H1 (cell line): ENCODE results near the gene ASPRV1. TPM values are rescaled to one million over a fixed set of nuclear protein-coding genes. Genes with fewer than 3 reads are reported as not detected.

Source experiments
- CTCF ChIA-PET: fragments of 300-600 bp; sonication (Branson Sonifier 250); formaldehyde crosslinking; loops from one replicate; lab custom pipeline; 2021; ENCODE audit not compliant: partially characterized antibody; lab: Charles Lee
- POLR2A ChIA-PET: fragments of 300-600 bp; sonication (Branson Sonifier 250); formaldehyde crosslinking; loops from one replicate; lab custom pipeline; 2021; ENCODE audit warnings: inconsistent platforms; ENCODE audit not compliant: partially characterized antibody; lab: Charles Lee
- DNase-seq, 2 experiments: peaks; one replicate each; pipeline versions ENCODE4 v3.0.0 to v3.0.0-alpha.2; 2010 to 2022; ENCODE audit warnings: low spot score in 2 of 2, low read depth in 1 of 2, mixed read lengths in 1 of 2
- FAIRE-seq: peaks from 2 replicates; lab custom pipeline; 2011; peaks lifted over from hg19 to GRCh38; lab: Jason Lieb, UNC
- H2AFZ ChIP-seq: 2 replicates; pipeline ENCODE4 v1.8.1; 2012; ENCODE audit warnings: low read length, inconsistent platforms
- H2AK5ac ChIP-seq: 2 replicates; pipeline ENCODE4 v1.6.1; 2013; ENCODE audit warnings: low read depth, low read length
- H2BK120ac ChIP-seq: replicated peaks from 2 replicates; pipeline ENCODE3; 2013; ENCODE audit warnings: low read depth, low read length, inconsistent platforms
- H2BK12ac ChIP-seq: 2 replicates; pipeline ENCODE4 v1.6.1; 2013; ENCODE audit warnings: low read depth, low read length
- H2BK15ac ChIP-seq: 2 replicates; pipeline ENCODE4 v1.6.1; 2013; ENCODE audit warnings: low read length
- H2BK20ac ChIP-seq: 2 replicates; pipeline ENCODE4 v1.6.1; 2013; ENCODE audit warnings: low read length
- H2BK5ac ChIP-seq: 2 replicates; pipeline ENCODE4 v1.6.1; 2013; ENCODE audit warnings: low read depth, low read length
- H3K14ac ChIP-seq: 2 replicates; pipeline ENCODE4 v1.6.1; 2013; ENCODE audit warnings: inconsistent platforms; ENCODE audit not compliant: insufficient read length
- H3K18ac ChIP-seq: 2 replicates; pipeline ENCODE4 v1.6.1; 2013; ENCODE audit warnings: low read length; ENCODE audit errors: extremely low read depth
- H3K23ac ChIP-seq: 2 replicates; pipeline ENCODE4 v1.6.1; 2013; ENCODE audit warnings: inconsistent platforms; ENCODE audit not compliant: insufficient read length
- H3K23me2 ChIP-seq: 2 replicates; pipeline ENCODE4 v1.6.1; 2013; ENCODE audit warnings: low read depth, low read length
- H3K27ac ChIP-seq: 2 replicates; pipeline ENCODE4 v1.6.1; 2011; ENCODE audit warnings: low read depth, low read length, inconsistent platforms
- H3K27me3 ChIP-seq, 4 experiments: replicated peaks in 1 of 4; 1 replicate in 1 of 4; 2 replicates in 3 of 4; pipeline versions ENCODE4 v1.6.1 to v1.8.1; 2011 to 2013; ENCODE audit warnings: low read length in 3 of 4, mild to moderate bottlenecking in 3 of 4, inconsistent platforms in 2 of 4, mixed read lengths in 2 of 4, moderate library complexity in 1 of 4; ENCODE audit not compliant: control insufficient read depth in 3 of 4, insufficient read depth in 3 of 4; ENCODE audit errors: extremely low read depth in 1 of 4
- H3K36me3 ChIP-seq, 4 experiments: 2 replicates each; pipeline versions ENCODE4 v1.6.1 to v1.8.1; 2011 to 2013; ENCODE audit warnings: mild to moderate bottlenecking in 4 of 4, low read length in 3 of 4, moderate library complexity in 2 of 4, control low read depth in 1 of 4, inconsistent platforms in 1 of 4; ENCODE audit not compliant: insufficient read depth in 4 of 4, control insufficient read depth in 2 of 4
- H3K4ac ChIP-seq: replicated peaks from 2 replicates; pipeline ENCODE3; 2013; ENCODE audit warnings: low read length, low read depth, mixed read lengths, inconsistent platforms; ENCODE audit not compliant: insufficient read length
- H3K4me1 ChIP-seq, 4 experiments: replicated peaks in 1 of 4; 1 replicate in 1 of 4; 2 replicates in 3 of 4; pipeline versions ENCODE4 v1.6.1 to v1.8.1; 2011 to 2013; ENCODE audit warnings: low read length in 3 of 4, inconsistent platforms in 2 of 4, mixed read lengths in 1 of 4; ENCODE audit not compliant: insufficient read depth in 4 of 4, control insufficient read depth in 3 of 4
- H3K4me2 ChIP-seq, 2 experiments: 2 replicates each; pipeline versions ENCODE4 v1.6.1 to v1.8.1; 2011 to 2013; ENCODE audit warnings: low read depth in 2 of 2, low read length in 2 of 2, control low read depth in 1 of 2, inconsistent platforms in 1 of 2, mild to moderate bottlenecking in 1 of 2; ENCODE audit not compliant: insufficient read depth in 1 of 2
- H3K4me3 ChIP-seq, 4 experiments: fragments of 200-600, 300-600 bp in 1 of 4; sonication (generic), shearing (Covaris generic), sonication (Bioruptor Twin) in 1 of 4; 2 replicates each; pipeline versions ENCODE4 v1.5.1 to v1.8.1; 2011 to 2016; ENCODE audit warnings: low read length in 4 of 4, low read depth in 3 of 4, control low read depth in 2 of 4, inconsistent platforms in 2 of 4, mild to moderate bottlenecking in 2 of 4, mixed read lengths in 1 of 4, moderate library complexity in 1 of 4; ENCODE audit not compliant: insufficient read depth in 2 of 4; ENCODE audit errors: extremely low read depth in 1 of 4
- H3K56ac ChIP-seq: replicated peaks from 2 replicates; pipeline ENCODE3; 2013; ENCODE audit warnings: low read depth, mild to moderate bottlenecking, mixed read lengths, low read length, inconsistent platforms; ENCODE audit not compliant: insufficient read length
- H3K79me1 ChIP-seq: 2 replicates; pipeline ENCODE4 v1.6.1; 2013; ENCODE audit warnings: low read depth, low read length, control low read depth
- H3K79me2 ChIP-seq, 2 experiments: 2 replicates each; pipeline versions ENCODE4 v1.6.1 to v1.8.1; 2012 to 2013; ENCODE audit warnings: low read length in 2 of 2, mild to moderate bottlenecking in 2 of 2, inconsistent platforms in 1 of 2; ENCODE audit not compliant: insufficient read depth in 2 of 2, control insufficient read depth in 1 of 2
- H3K9ac ChIP-seq, 4 experiments: replicated peaks in 1 of 4; 1 replicate in 1 of 4; 2 replicates in 3 of 4; pipeline versions ENCODE4 v1.6.1 to v1.8.1; 2011 to 2013; ENCODE audit warnings: low read depth in 3 of 4, low read length in 3 of 4, control low read depth in 2 of 4, mild to moderate bottlenecking in 2 of 4, moderate library complexity in 2 of 4, inconsistent platforms in 1 of 4; ENCODE audit errors: extremely low read depth in 1 of 4
- H3K9me3 ChIP-seq, 2 experiments: 2 replicates each; pipeline versions ENCODE4 v1.6.1 to v1.8.1; 2012 to 2013; ENCODE audit warnings: mild to moderate bottlenecking in 2 of 2, moderate library complexity in 2 of 2, control low read depth in 1 of 2, inconsistent platforms in 1 of 2, low read depth in 1 of 2, low read length in 1 of 2, mixed read lengths in 1 of 2; ENCODE audit not compliant: insufficient read depth in 2 of 2
- H4K20me1 ChIP-seq, 2 experiments: replicated peaks in 1 of 2; 2 replicates each; pipeline versions ENCODE3 to v1.8.1; 2011 to 2013; ENCODE audit warnings: inconsistent platforms in 2 of 2, low read length in 2 of 2, mild to moderate bottlenecking in 1 of 2; ENCODE audit not compliant: insufficient read depth in 2 of 2, control insufficient read depth in 1 of 2
- H4K5ac ChIP-seq: 2 replicates; pipeline ENCODE4 v1.6.1; 2013; ENCODE audit warnings: low read length, low read depth, mixed read lengths, inconsistent platforms; ENCODE audit not compliant: insufficient read length
- H4K8ac ChIP-seq: 2 replicates; pipeline ENCODE4 v1.8.0; 2013; ENCODE audit warnings: mild to moderate bottlenecking, moderate library complexity, low read length, inconsistent platforms; ENCODE audit not compliant: insufficient read depth; ENCODE audit errors: extremely low read depth
- H4K91ac ChIP-seq: replicated peaks from 2 replicates; pipeline ENCODE3; 2013; ENCODE audit warnings: low read length, mixed read lengths, inconsistent platforms; ENCODE audit not compliant: insufficient read length
- KDM5A ChIP-seq: fragments of 200-600 bp; IDR thresholded peaks from 2 replicates; pipeline ENCODE4 v1.7.1; 2012; ENCODE audit warnings: mild to moderate bottlenecking, low read length, inconsistent platforms, mixed read lengths
- SIRT6 ChIP-seq: IDR thresholded peaks from one replicate; pipeline ENCODE4 v1.7.1; 2012; ENCODE audit warnings: low read length, inconsistent platforms
- SRF ChIP-seq: IDR thresholded peaks from 2 replicates; pipeline ENCODE4 v1.6.1; 2011; ENCODE audit warnings: mild to moderate bottlenecking, low read depth, low read length, moderate library complexity
- WGBS, 2 experiments: shearing (Covaris generic) in 1 of 2; methylation state at CpG; one replicate each; pipeline versions ENCODE4 v1.1.6 to v1.1.7; 2013 to 2015; ENCODE audit warnings: low lambda C conversion rate in 2 of 2, mixed read lengths in 2 of 2, inconsistent platforms in 1 of 2, low coverage in 1 of 2, missing lambda C conversion rate in 1 of 2; ENCODE audit not compliant: insufficient replicate concordance in 2 of 2, insufficient coverage in 1 of 2, insufficient read length in 1 of 2; ENCODE audit errors: extremely low coverage in 1 of 2, missing lambda C conversion rate in 1 of 2; 5-methylcytosine and 5-hydroxymethylcytosine counted together
- polyA plus RNA-seq, 7 experiments: library from polyadenylated mRNA; depleted of rRNA in 3 of 7; stranded (reverse) in 5 of 7; unstranded in 2 of 7; fragments of >200 nt in 5 of 7; fragments of 200-250 nt in 2 of 7; gene quantifications; 1 replicate in 5 of 7; 2 replicates in 1 of 7; 4 replicates in 1 of 7; pipeline versions ENCODE4 v1.2.1 to v1.2.3, GENCODE V29; 2011 to 2013; ENCODE audit warnings: missing spikeins in 2 of 7, mixed read lengths in 2 of 7
- total RNA-seq: library from RNA; stranded (reverse); fragmentation: NEBNext Ultra II Directional; extraction: Animal tissue kit (Norgen Biotek cat#: 25700); gene quantifications from 2 replicates; pipeline ENCODE4 v1.2.1, GENCODE V29; 2021
- TF ChIP-seq, protein P1 (sequence below), 3 experiments: IDR thresholded peaks; 1 replicate in 2 of 3; 2 replicates in 1 of 3; pipeline versions ENCODE4 v1.5.1 to v1.6.1; 2011; ENCODE audit warnings: low read length in 3 of 3, mild to moderate bottlenecking in 3 of 3, inconsistent platforms in 2 of 3, low read depth in 1 of 3, moderate library complexity in 1 of 3; ENCODE audit not compliant: insufficient read depth in 1 of 3; ENCODE audit errors: control extremely low read depth in 1 of 3

The ASPRV1 gene
- total and polyA plus RNA-seq, 2 of the 8 experiments (the other 6 are each of a cell fraction or from before 2014, with no cell fraction given) = 0.59 to 0.95 TPM

DNA sequence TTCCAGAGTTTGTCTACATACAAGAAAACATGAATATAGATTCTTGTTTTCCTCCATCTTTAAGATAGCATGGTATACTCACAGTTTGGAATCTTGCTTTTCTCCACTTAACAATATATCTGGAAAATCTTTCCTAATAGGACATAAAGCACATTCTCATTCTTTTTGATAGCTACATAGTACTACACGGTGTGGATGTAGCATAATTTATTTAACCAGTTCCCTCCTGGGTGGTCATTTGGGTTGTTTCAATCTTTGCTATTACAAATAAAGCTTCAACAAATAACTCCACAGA, 26.9 kb downstream of the ASPRV1 start:
- ChIA-PET POLR2A (interaction anchor here (1.1 to 2.3 kb wide), 2 partner anchors 20 to 132 kb away, joined by 4 to 6 read pairs; partner anchors contain the start of gene MXD1), CTCF (interaction anchor here (0.8 to 2.8 kb wide), 6 partner anchors 11 to 137 kb away, joined by 3 to 11 read pairs (median 6); no protein-coding TSS in a partner anchor)
- H3K4me1 ChIP-seq = peaks cover 0 to 6% (median 3%) of the 10 kb centered on the region in 4 experiments; a peak in 3 of 7 replicates
- no peak overlapping the region for H3K4ac ChIP-seq
- 85% methylated on average over 1 of the region's 1 CpG; no CpG with 5 or more reads in 1 of the 2 experiments for WGBS, 2 experiments
- H3K79me2 ChIP-seq = no peaks in the 10 kb centered on the region
- H3K56ac ChIP-seq = no peak overlapping the region
- no peak overlapping the region for H2BK12ac ChIP-seq
- no peak overlapping the region for H3K9ac ChIP-seq
- no peak overlapping the region for H2BK20ac ChIP-seq
- H3K9me3 ChIP-seq = no peaks in the 10 kb centered on the region
- no peak overlapping the region for H2AFZ ChIP-seq
- no peaks in the 10 kb centered on the region for H3K79me1 ChIP-seq
- no peak overlapping the region for H4K91ac ChIP-seq
- peaks cover 0 to 4% (median 0%) of the 10 kb centered on the region in 4 experiments; a peak in 2 of 8 replicates for H3K36me3 ChIP-seq
- no peak for FAIRE-seq
- no peak overlapping the region for H3K18ac ChIP-seq
- no peaks in the 10 kb centered on the region for H3K23me2 ChIP-seq
- H4K5ac ChIP-seq = no peak overlapping the region
- H2BK5ac ChIP-seq = no peak overlapping the region
- no peak overlapping the region for H3K27ac ChIP-seq
- H3K4me3 ChIP-seq = no peak overlapping the region
- H3K27me3 ChIP-seq = no peaks in the 10 kb centered on the region
- no peak overlapping the region for H2AK5ac ChIP-seq
- H2BK15ac ChIP-seq = no peak overlapping the region
- no peak overlapping the region for H3K23ac ChIP-seq
- H3K4me2 ChIP-seq = no peak overlapping the region
- H3K14ac ChIP-seq = no peak overlapping the region
- H2BK120ac ChIP-seq = no peak overlapping the region
- no peak overlapping the region for H4K8ac ChIP-seq
- H4K20me1 ChIP-seq = no peaks in the 10 kb centered on the region
- DNase-seq = no peak
- TF ChIP-seq SIRT6 = no peak
- no peak for TF ChIP-seq KDM5A
- TF ChIP-seq, protein P1, sequence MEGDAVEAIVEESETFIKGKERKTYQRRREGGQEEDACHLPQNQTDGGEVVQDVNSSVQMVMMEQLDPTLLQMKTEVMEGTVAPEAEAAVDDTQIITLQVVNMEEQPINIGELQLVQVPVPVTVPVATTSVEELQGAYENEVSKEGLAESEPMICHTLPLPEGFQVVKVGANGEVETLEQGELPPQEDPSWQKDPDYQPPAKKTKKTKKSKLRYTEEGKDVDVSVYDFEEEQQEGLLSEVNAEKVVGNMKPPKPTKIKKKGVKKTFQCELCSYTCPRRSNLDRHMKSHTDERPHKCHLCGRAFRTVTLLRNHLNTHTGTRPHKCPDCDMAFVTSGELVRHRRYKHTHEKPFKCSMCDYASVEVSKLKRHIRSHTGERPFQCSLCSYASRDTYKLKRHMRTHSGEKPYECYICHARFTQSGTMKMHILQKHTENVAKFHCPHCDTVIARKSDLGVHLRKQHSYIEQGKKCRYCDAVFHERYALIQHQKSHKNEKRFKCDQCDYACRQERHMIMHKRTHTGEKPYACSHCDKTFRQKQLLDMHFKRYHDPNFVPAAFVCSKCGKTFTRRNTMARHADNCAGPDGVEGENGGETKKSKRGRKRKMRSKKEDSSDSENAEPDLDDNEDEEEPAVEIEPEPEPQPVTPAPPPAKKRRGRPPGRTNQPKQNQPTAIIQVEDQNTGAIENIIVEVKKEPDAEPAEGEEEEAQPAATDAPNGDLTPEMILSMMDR (IDR thresholded peaks at IDR 0.05; ENCODE audit: control extremely low read depth in 1 of 3, insufficient read depth in 1 of 3, low read depth in 1 of 3, low read length in 3 of 3) = no peak
- no peak for TF ChIP-seq SRF
